ENCODE results near the gene LRRC4C.

DNA sequence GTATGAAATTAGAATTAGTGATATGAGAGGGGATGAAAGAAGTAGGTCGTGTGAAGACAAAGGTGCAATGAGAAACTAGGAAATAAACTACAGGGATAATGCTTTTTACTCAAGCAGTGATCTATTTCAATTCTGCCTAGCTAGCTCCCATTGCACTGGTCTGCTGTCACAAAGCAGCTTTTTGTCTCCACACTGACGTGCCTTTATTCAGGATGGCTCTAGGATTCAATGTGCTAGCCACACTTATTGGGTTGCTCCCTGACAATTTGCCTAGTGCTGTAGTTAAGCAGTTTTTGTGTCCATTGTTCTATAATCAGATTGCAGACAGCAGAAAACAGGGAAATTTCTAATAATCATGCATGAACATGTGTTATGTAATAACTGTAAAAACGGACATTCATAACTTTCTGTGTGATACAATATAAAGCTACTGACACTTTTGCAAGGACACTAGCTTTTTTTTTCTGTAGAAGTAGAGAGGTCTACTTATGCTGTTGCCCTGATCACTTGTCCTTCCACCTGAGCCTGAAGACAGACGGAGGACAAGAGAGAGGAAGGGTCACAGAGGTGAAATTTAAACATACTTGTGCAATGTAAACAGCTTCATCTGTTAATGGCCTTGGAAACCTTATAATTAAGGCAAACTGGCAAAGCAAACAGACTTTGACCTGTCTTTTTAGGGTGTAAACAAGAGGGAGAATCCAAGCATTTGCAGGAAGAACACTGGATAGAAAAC, 269.6 kb downstream of the LRRC4C start:
- TF ChIP-seq CTCF (IDR thresholded peaks at IDR 0.05), result no peak
- no peak for TF ChIP-seq EP300 (IDR thresholded peaks at IDR 0.05)
- no peak for TF ChIP-seq POLR2A (IDR thresholded peaks at IDR 0.05)
- no peak for TF ChIP-seq POLR2AphosphoS5 (IDR thresholded peaks at IDR 0.05)
